Tibial nerve (tissue), 4 donors: ENCODE measurements around the gene ZBTB32. TPM values are rescaled to one million over a fixed set of nuclear protein-coding genes. Genes with fewer than 3 reads are reported as not detected.

Experiments used
- DNase-seq, 2 donors: peaks; one replicate each; pipeline ENCODE4 v3.0.0-alpha.2; 2019; ENCODE audit warnings: low spot score in 2 of 2
- H3K27ac ChIP-seq, 4 donors: fragments of 200-600 bp; sonication (generic) in 3 of 4; one replicate each; pipeline ENCODE4 v1.5.1; 2017 to 2019; ENCODE audit warnings: mild to moderate bottlenecking in 1 of 4
- H3K27me3 ChIP-seq, 2 donors: fragments of 200-600 bp; sonication (generic) in 1 of 2; one replicate each; pipeline versions ENCODE4 v1.5.1 to v1.6.0; 2017 to 2019
- H3K36me3 ChIP-seq, 3 donors: fragments of 200-600 bp; sonication (generic); one replicate each; pipeline ENCODE4 v1.5.1; 2018 to 2019
- H3K4me1 ChIP-seq, 4 donors: fragments of 200-600 bp; sonication (generic) in 3 of 4; one replicate each; pipeline ENCODE4 v1.5.1; 2017 to 2019
- H3K4me3 ChIP-seq, 4 donors: fragments of 200-600 bp; sonication (generic) in 3 of 4; one replicate each; pipeline ENCODE4 v1.5.1; 2017 to 2019; ENCODE audit warnings: mild to moderate bottlenecking in 1 of 4, moderate library complexity in 1 of 4
- H3K9me3 ChIP-seq, 4 donors: fragments of 200-600 bp; sonication (generic) in 3 of 4; one replicate each; pipeline ENCODE4 v1.5.1; 2017 to 2019
- EP300 ChIP-seq, 2 donors: sonication (generic); formaldehyde crosslinking; IDR thresholded peaks; one replicate each; pipeline ENCODE4 v1.6.1; 2017; ENCODE audit warnings: antibody characterized with exemption in 2 of 2, mild to moderate bottlenecking in 1 of 2
- POLR2A ChIP-seq, 2 donors: fragments of 450-650 bp; IDR thresholded peaks; one replicate each; pipeline ENCODE4 v1.6.1; 2017; ENCODE audit warnings: antibody characterized with exemption in 2 of 2, mild to moderate bottlenecking in 2 of 2, moderate library complexity in 2 of 2
- WGBS, 2 donors: methylation state at CpG; one replicate each; pipeline ENCODE4 v1.1.5; 2018; 5-methylcytosine and 5-hydroxymethylcytosine counted together
- total RNA-seq, 4 donors: library from RNA; depleted of rRNA; stranded (reverse); fragments of >200 nt; gene quantifications; one replicate each; pipeline ENCODE4 v1.1.0, GENCODE V29; 2016
- TF ChIP-seq, protein P1 (sequence below), 5 experiments: fragments of 200-600 bp in 3 of 5; fragments of 450-650 bp in 2 of 5; sonication (generic) in 3 of 5; IDR thresholded peaks; one replicate each; pipeline ENCODE4 v1.5.1; 2016 to 2019; ENCODE audit warnings: antibody characterized with exemption in 5 of 5, mild to moderate bottlenecking in 3 of 5, moderate library complexity in 2 of 5

ZBTB32 gene
- total RNA-seq, 4 donors from 2014 or later, result not detected

DNA sequence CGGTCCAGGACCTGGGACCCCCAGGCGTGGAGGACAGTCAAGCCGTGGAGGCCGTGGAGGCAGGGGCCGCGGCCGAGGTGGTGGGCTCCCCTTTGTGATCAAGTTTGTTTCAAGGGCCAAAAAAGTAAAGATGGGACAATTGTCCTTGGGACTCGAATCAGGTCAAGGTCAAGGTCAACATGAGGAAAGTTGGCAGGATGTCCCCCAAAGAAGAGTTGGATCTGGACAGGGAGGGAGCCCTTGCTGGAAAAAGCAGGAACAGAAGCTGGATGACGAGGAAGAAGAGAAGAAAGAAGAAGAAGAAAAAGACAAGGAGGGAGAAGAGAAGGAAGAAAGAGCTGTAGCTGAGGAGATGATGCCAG, 15.8 kb downstream of the ZBTB32 start:
- WGBS, 2 donors, result 86 to 88% methylated on average over 9 of the region's 9 CpGs
- TF ChIP-seq POLR2A (IDR thresholded peaks at IDR 0.05) (no peak), EP300 (IDR thresholded peaks at IDR 0.05) (no peak)
- TF ChIP-seq, protein P1, sequence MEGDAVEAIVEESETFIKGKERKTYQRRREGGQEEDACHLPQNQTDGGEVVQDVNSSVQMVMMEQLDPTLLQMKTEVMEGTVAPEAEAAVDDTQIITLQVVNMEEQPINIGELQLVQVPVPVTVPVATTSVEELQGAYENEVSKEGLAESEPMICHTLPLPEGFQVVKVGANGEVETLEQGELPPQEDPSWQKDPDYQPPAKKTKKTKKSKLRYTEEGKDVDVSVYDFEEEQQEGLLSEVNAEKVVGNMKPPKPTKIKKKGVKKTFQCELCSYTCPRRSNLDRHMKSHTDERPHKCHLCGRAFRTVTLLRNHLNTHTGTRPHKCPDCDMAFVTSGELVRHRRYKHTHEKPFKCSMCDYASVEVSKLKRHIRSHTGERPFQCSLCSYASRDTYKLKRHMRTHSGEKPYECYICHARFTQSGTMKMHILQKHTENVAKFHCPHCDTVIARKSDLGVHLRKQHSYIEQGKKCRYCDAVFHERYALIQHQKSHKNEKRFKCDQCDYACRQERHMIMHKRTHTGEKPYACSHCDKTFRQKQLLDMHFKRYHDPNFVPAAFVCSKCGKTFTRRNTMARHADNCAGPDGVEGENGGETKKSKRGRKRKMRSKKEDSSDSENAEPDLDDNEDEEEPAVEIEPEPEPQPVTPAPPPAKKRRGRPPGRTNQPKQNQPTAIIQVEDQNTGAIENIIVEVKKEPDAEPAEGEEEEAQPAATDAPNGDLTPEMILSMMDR (IDR thresholded peaks at IDR 0.05), result no peak
- Histone ChIP-seq H3K4me3 (no peak overlapping the region), H3K27ac (no peak overlapping the region), H3K36me3 (peaks cover 0 to 56% (median 34%) of the 10 kb centered on the region in 3 donors), H3K4me1 (peaks cover 0 to 44% (median 21%) of the 10 kb centered on the region in 4 donors), H3K27me3 (no peaks in the 10 kb centered on the region), H3K9me3 (no peaks in the 10 kb centered on the region)
- DNase-seq, result no peak

DNA sequence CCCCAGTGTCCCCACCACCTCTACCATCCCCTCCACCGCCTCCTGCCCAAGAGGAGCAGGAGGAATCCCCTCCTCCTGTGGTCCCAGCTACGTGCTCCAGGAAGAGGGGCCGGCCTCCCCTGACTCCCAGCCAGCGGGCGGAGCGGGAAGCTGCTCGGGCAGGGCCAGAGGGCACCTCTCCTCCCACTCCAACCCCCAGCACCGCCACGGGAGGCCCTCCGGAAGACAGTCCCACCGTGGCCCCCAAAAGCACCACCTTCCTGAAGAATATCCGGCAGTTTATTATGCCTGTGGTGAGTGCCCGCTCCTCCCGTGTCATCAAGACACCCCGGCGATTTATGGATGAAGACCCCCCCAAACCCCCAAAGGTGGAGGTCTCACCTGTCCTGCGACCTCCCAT, 16.3 kb downstream of the ZBTB32 start:
- DNase-seq, result no peak
- no peaks in the 10 kb centered on the region for H3K9me3 ChIP-seq
- peaks cover 0 to 39% (median 17%) of the 10 kb centered on the region in 4 donors for H3K4me1 ChIP-seq
- peaks cover 3 to 61% (median 39%) of the 10 kb centered on the region in 3 donors for H3K36me3 ChIP-seq
- H3K27me3 ChIP-seq, result no peaks in the 10 kb centered on the region
- H3K27ac ChIP-seq, result no peak overlapping the region
- 78 to 92% methylated on average over 6 to 17 of the region's 17 CpGs for WGBS, 2 donors
- H3K4me3 ChIP-seq, result no peak overlapping the region
- TF ChIP-seq, protein P1 (IDR thresholded peaks at IDR 0.05), result no peak
- TF ChIP-seq EP300 (IDR thresholded peaks at IDR 0.05), result no peak
- no peak for TF ChIP-seq POLR2A (IDR thresholded peaks at IDR 0.05)

DNA sequence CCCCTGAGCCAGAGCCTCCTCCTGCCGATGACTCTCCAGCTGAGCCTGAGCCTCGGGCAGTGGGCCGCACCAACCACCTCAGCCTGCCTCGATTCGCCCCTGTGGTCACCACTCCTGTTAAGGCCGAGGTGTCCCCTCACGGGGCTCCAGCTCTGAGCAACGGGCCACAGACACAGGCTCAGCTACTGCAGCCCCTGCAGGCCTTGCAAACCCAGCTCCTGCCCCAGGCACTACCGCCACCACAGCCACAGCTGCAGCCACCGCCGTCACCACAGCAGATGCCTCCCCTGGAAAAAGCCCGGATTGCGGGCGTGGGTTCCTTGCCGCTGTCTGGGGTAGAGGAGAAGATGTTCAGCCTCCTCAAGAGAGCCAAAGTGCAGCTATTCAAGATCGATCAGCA, 17.0 kb downstream of the ZBTB32 start:
- Histone ChIP-seq H3K27ac (no peak overlapping the region), H3K36me3 (peaks cover 5 to 68% (median 46%) of the 10 kb centered on the region in 3 donors), H3K9me3 (no peaks in the 10 kb centered on the region), H3K4me1 (peaks cover 0 to 32% (median 10%) of the 10 kb centered on the region in 4 donors), H3K27me3 (no peaks in the 10 kb centered on the region), H3K4me3 (no peak overlapping the region)
- TF ChIP-seq EP300 (IDR thresholded peaks at IDR 0.05), result no peak
- TF ChIP-seq, protein P1 (IDR thresholded peaks at IDR 0.05), result no peak
- no peak for TF ChIP-seq POLR2A (IDR thresholded peaks at IDR 0.05)
- WGBS, 2 donors, result 92% methylated on average over 14 to 16 of the region's 16 CpGs
- no peak for DNase-seq

DNA sequence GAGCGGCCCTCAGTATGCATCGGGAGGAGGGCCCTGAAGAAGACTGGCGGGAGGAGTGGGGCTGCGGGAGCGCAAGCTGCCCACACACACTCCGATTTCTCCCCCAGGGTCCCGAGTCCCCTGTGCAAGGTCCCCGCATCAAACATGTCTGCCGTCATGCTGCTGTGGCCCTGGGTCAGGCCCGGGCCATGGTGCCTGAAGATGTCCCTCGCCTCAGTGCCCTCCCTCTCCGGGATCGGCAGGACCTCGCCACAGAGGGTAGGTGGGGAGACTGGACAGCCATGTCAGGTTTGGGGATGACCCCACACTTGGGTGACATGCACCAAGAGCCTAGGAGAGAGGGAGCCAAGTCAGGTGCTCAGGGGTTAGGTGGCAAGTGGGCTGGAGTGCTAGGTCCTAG, 18.1 kb downstream of the ZBTB32 start:
- DNase-seq, result no peak
- Histone ChIP-seq H3K4me3 (no peak overlapping the region), H3K27me3 (no peaks in the 10 kb centered on the region), H3K36me3 (peaks cover 5 to 79% (median 53%) of the 10 kb centered on the region in 3 donors), H3K9me3 (no peaks in the 10 kb centered on the region), H3K4me1 (peaks cover 0 to 31% (median 10%) of the 10 kb centered on the region in 4 donors), H3K27ac (no peak overlapping the region)
- 93 to 94% methylated on average over 11 to 14 of the region's 14 CpGs for WGBS, 2 donors
- TF ChIP-seq POLR2A (IDR thresholded peaks at IDR 0.05) (no peak), EP300 (IDR thresholded peaks at IDR 0.05) (no peak)
- TF ChIP-seq, protein P1 (IDR thresholded peaks at IDR 0.05), result no peak

DNA sequence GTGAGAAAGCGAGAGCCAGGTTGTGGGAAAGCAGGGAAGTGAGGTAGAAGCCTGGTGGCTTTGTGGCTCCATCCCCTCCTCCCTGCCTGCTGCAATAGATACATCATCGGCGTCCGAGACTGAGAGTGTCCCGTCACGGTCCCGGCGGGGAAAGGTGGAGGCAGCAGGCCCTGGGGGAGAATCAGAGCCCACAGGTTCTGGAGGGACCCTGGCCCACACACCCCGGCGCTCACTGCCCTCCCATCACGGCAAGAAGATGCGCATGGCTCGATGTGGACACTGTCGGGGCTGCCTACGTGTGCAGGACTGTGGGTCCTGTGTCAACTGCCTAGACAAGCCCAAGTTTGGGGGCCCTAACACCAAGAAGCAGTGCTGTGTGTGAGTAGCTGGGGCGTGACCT, 18.5 kb downstream of the ZBTB32 start:
- H3K36me3 ChIP-seq, result peaks cover 5 to 84% (median 57%) of the 10 kb centered on the region in 3 donors
- no peak overlapping the region for H3K27ac ChIP-seq
- no peak for DNase-seq
- no peak overlapping the region for H3K4me3 ChIP-seq
- H3K27me3 ChIP-seq, result no peaks in the 10 kb centered on the region
- TF ChIP-seq, protein P1 (IDR thresholded peaks at IDR 0.05), result no peak
- no peak for TF ChIP-seq EP300 (IDR thresholded peaks at IDR 0.05)
- TF ChIP-seq POLR2A (IDR thresholded peaks at IDR 0.05), result no peak
- H3K4me1 ChIP-seq, result peaks cover 0 to 31% (median 10%) of the 10 kb centered on the region in 4 donors
- H3K9me3 ChIP-seq, result no peaks in the 10 kb centered on the region
- 93 to 100% methylated on average over 4 to 16 of the region's 16 CpGs for WGBS, 2 donors
